Stimulated activated CD8-positive, alpha-beta memory T cell treated with anti-CD3 and anti-CD28 coated beads, Interleukin-15, amount 100 ng/mL, for 24 hours (primary cell): ENCODE results near the gene TAS2R20.
"Not testable (repeated sequence)": the region's sequence is repeated elsewhere in the genome, so short reads cannot be mapped to it uniquely, and the experiment has no call there.

Experiments used
- DNase-seq: peaks from one replicate; pipeline ENCODE4 v3.0.0-alpha.2; 2020; ENCODE audit warnings: low read depth

The TAS2R20 gene, protein sequence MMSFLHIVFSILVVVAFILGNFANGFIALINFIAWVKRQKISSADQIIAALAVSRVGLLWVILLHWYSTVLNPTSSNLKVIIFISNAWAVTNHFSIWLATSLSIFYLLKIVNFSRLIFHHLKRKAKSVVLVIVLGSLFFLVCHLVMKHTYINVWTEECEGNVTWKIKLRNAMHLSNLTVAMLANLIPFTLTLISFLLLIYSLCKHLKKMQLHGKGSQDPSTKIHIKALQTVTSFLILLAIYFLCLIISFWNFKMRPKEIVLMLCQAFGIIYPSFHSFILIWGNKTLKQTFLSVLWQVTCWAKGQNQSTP

GRCh38 chr12:10998204-10998603 is at the start of gene TAS2R20:
Gene TAS2R20 (minus strand): TSS chr12:10998304. CDS start chr12:10997875, 429 bp downstream.
- no peak for DNase-seq

- not testable (repeated sequence) for DNase-seq
Observed at GRCh38 chr12:11041366-11041765, 43.3 kb upstream of the TAS2R20 start.

GRCh38 chr12:11040162-11040561 is 42.1 kb upstream of the TAS2R20 start:
- no peak for DNase-seq

- no peak for DNase-seq
Observed at GRCh38 chr12:11039171-11039570, 41.1 kb upstream of the TAS2R20 start.

DNA sequence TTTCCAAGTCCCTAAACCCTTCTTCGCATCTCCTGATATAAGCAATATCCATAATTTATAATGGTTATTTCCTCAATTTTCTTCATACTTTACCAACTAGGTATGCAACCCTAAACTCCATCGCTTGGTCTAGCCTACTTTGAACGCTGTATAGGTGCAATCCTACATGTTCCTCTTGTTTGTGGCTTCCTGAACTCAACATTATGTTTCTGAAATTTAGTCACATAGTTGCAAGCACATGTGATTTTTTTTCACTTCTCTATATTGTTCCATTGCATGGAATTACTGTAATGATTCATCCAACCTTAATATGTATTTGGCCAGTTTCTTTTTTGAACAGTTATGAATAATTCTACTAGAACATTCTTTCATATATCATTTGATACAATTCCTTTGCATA is 35.9 kb upstream of the TAS2R20 start:
- DNase-seq = not testable (repeated sequence)

DNA sequence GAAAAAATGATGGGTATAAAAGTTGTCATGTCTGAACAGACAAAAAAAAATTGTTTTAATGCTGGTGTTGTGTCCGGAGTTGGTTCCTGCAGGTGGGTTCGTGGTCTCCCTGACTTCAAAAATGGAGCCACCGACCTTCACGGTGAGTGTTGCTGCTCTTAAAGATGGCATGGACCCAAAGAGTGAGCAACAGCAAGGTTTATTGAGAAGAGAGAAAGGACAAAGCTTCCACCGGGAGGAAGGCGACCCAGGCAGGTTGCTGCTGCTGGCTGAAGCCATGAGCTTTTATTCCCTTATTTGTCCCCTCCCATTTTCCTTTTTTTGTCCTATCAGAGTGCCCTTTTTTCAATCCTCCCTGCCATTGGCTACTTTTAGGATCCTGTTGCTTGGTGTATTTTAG is 33.2 kb upstream of the TAS2R20 start, which contains the start of gene TAS2R31:
Gene TAS2R31, minus strand, starts transcription at position 101 of the 400 bp plus-strand sequence. Its CDS starts 72 bp downstream, at position 29.
- no peak for DNase-seq

DNA sequence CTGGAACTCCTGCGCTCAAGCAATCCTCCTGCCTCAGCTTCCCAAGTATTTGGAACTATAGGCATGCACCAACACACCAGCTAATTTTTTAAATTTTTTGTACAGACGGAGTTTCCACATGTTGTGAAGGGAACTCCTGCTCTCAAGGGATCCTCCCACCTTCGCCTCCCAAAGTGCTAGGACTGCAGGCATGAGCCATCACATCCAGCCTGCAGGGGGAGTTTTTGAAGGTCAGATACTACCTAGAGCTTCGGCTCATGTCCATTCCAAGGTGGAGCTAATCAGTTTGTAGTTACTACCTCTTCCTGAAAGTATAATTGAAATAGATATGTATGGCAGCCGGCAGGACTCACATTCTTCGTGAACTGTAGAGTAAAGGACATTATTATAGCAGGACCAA is 28.0 kb upstream of the TAS2R20 start:
- DNase-seq = no peak

DNA sequence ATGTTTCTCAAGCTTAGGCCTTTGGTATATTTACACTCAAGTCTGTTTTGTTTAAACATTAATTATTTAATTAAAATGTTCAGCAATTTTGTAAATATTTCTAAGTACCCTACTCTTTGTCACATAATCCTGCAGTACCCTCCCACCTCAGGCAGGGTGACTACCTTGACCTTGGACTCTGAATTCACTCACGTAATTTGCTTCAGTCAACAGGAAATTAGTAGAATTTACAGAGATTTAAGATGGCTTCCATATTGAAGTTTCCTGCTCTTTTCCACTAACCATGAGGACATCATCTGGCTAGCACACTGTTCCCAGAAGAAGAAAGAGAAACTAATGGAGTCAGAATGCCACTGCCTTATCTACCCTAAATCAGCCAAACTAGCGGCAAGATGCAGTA is 25.3 kb upstream of the TAS2R20 start:
- no peak for DNase-seq

GRCh38 chr12:11022520-11022919 is 24.4 kb upstream of the TAS2R20 start, which contains the start of gene TAS2R19:
Gene TAS2R19 (minus strand): TSS chr12:11022620. CDS start chr12:11022571, 49 bp downstream.
- DNase-seq = no peak

DNA sequence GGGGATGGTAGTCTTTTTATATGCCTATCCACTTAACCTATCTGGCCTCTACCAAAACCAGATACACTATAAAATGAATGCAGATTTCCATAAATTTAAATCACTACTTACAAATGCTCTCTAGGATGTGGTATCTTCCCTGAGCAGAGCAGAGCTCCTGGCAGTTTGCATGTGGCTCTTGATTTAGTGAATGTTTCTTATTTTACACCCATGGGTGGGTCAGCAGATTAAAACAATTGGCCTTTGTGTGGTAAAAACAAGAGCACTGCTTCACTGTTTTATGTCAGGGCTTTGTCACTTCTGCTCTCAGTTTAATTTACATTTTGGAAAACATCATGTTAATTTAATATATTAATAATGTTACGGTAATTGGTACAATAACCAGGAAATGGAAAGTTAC is 18.8 kb upstream of the TAS2R20 start:
- DNase-seq = no peak

GRCh38 chr12:11015775-11016430 is 17.8 kb upstream of the TAS2R20 start:
- DNase-seq = no peak

GRCh38 chr12:11014234-11014633 is 16.1 kb upstream of the TAS2R20 start:
- DNase-seq = no peak

DNA sequence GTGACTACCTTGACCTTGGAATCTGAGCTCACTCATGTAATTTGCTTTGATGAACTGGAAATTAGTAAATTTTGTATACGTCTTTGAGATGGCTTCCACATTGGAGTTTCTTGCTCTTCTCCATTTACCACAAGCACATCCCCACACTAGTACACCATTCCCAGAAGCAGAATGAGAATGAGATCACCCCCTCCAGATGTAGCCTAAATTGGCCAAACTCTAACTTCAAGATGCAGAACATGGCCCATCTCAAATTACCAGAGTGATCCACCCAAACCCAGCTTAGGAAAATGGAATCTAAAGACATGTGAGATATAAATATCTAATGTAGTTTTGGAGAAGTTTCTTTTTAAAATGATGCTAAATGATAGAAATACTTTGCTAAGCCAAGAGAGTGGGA is 9.5 kb upstream of the TAS2R20 start:
- DNase-seq = no peak

- DNase-seq = no peak
Observed at GRCh38 chr12:10994307-10994706, 3.8 kb downstream of the TAS2R20 start.

DNA sequence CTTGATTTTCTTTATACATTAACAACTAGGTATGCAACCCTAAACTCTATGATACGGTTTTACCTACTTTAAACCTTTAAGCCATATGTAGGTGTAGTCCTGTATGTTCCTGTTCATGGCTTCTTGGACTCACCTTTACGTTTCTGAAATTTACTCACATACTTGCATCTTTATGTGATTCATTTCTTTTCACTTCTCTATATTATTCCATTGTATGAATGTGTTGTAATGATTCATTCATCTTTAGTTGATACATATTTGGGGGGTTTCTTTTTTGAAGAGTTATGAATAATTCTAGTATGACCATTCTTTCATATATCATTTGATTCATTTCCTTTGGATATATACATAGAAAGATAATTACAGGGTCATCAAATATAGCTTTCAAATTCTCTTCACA is 9.0 kb downstream of the TAS2R20 start:
- no peak for DNase-seq

GRCh38 chr12:10986812-10987211 is 11.3 kb downstream of the TAS2R20 start, which contains the start of gene TAS2R50:
Gene TAS2R50 (minus strand): TSS chr12:10986912. CDS start chr12:10986860, 52 bp downstream.
- DNase-seq = no peak

- DNase-seq = no peak
Observed at GRCh38 chr12:10982244-10982643, 15.9 kb downstream of the TAS2R20 start.

GRCh38 chr12:10974965-10975364 is 23.1 kb downstream of the TAS2R20 start:
- no peak for DNase-seq

GRCh38 chr12:10968765-10969456 is 29.2 kb downstream of the TAS2R20 start:
- no peak for DNase-seq

GRCh38 chr12:10967409-10967808 is 30.7 kb downstream of the TAS2R20 start:
- no peak for DNase-seq

GRCh38 chr12:10966314-10966713 is 31.8 kb downstream of the TAS2R20 start:
- no peak for DNase-seq

GRCh38 chr12:10965476-10965875 is 32.6 kb downstream of the TAS2R20 start:
- no peak for DNase-seq

DNA sequence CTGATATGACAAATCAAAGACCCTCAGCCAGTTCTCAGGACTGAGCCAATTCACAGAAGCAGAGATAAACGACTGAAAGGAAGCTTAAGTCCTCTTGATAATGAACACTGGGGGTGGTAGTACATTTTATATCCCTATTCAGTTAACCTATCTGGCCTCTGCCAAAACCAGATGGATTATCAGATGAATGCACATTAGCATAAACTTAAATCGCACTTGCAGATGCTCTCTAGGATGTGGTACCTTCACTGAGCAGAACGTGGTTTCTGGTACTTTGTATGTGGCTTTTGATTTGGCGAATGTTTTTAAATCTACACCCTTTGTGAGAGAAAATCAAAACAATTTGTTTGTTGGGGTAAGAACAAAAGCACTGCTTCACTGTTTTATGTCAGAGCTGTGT is 37.9 kb downstream of the TAS2R20 start:
- DNase-seq = no peak
